Nephron progenitor cell (in vitro differentiated cells): ENCODE data around the gene DRGX.

Experiments
- DNase-seq: peaks from one replicate; pipeline ENCODE4 v3.0.0; 2021
- H3K27ac Mint-ChIP-seq: 2 replicates; pipeline ENCODE4 v1.8.0; 2021; ENCODE audit warnings: mild to moderate bottlenecking, moderate library complexity, mixed read lengths
- H3K27me3 Mint-ChIP-seq: 2 replicates; pipeline ENCODE4 v1.8.0; 2021; ENCODE audit warnings: mild to moderate bottlenecking, low read depth, mixed read lengths; ENCODE audit not compliant: poor library complexity
- H3K36me3 Mint-ChIP-seq: 2 replicates; pipeline ENCODE4 v1.8.0; 2021; ENCODE audit warnings: low read depth, mixed read lengths
- H3K4me1 Mint-ChIP-seq: 2 replicates; pipeline ENCODE4 v1.8.0; 2021; ENCODE audit warnings: mixed read lengths
- H3K4me3 Mint-ChIP-seq: 2 replicates; pipeline ENCODE4 v1.8.0; 2021; ENCODE audit warnings: mild to moderate bottlenecking, moderate library complexity, mixed read lengths
- H3K9me3 Mint-ChIP-seq: 2 replicates; pipeline ENCODE4 v1.8.0; 2021; ENCODE audit warnings: mild to moderate bottlenecking, moderate library complexity, mixed read lengths
- TF ChIP-seq, protein P1 (sequence below): fragments of 200-600 bp; sonication (generic); IDR thresholded peaks from 2 replicates; pipeline ENCODE4 v1.5.0; 2021; ENCODE audit warnings: antibody characterized with exemption

DRGX gene

DNA sequence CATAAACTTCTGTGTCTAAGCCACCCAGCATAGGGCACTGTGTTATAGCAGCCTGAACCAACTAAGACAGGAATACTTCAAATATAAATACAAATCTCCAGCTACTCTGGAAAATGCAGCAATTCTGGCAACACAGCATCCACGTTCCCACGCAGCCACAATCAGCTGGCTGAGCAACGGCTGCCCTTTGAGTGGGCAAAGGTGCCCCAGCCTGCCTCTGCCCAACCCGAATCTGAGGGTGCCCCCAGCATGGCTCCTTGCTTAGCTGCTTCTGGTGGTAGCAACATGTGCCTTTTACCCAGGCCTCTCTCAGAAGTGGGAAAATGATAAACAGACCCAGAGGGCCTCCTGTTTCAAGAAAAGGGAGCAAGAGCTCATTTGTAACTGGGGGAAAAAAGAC lies 12.0 kb downstream of the DRGX start:
- Mint-ChIP-seq H3K36me3 (no peaks in the 10 kb centered on the region), H3K9me3 (no peaks in the 10 kb centered on the region), H3K4me3 (no peak overlapping the region), H3K27ac (no peak overlapping the region), H3K27me3 (peaks cover 25% of the 10 kb centered on the region), H3K4me1 (no peaks in the 10 kb centered on the region)
- DNase-seq = no peak
- TF ChIP-seq, protein P1, sequence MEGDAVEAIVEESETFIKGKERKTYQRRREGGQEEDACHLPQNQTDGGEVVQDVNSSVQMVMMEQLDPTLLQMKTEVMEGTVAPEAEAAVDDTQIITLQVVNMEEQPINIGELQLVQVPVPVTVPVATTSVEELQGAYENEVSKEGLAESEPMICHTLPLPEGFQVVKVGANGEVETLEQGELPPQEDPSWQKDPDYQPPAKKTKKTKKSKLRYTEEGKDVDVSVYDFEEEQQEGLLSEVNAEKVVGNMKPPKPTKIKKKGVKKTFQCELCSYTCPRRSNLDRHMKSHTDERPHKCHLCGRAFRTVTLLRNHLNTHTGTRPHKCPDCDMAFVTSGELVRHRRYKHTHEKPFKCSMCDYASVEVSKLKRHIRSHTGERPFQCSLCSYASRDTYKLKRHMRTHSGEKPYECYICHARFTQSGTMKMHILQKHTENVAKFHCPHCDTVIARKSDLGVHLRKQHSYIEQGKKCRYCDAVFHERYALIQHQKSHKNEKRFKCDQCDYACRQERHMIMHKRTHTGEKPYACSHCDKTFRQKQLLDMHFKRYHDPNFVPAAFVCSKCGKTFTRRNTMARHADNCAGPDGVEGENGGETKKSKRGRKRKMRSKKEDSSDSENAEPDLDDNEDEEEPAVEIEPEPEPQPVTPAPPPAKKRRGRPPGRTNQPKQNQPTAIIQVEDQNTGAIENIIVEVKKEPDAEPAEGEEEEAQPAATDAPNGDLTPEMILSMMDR = no peak

DNA sequence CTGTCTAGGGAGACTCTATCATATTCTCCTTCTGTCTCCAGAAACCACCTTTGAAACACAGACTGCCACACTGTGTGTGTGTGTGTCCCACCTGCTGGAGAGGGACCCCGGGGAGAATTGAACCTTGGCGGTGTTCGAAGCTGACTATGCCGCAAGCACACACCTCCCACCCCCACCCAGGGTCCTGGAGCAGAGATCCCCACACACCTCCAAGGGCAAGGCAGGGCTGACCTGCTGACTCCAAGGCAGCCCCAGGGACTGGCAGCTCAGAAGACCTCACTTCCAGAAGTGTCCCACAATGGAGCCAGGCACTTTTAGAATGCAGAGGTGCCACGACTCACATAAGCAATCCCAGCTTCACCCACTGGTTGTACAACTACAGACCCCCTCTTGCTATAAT lies 13.1 kb downstream of the DRGX start:
- Mint-ChIP-seq H3K27me3 (peaks cover 15% of the 10 kb centered on the region), H3K4me1 (no peaks in the 10 kb centered on the region), H3K4me3 (no peak overlapping the region), H3K36me3 (no peaks in the 10 kb centered on the region), H3K27ac (no peak overlapping the region), H3K9me3 (no peaks in the 10 kb centered on the region)
- TF ChIP-seq, protein P1 = no peak
- no peak for DNase-seq

GRCh38 chr10:49382226-49382625 lies 13.7 kb downstream of the DRGX start:
- TF ChIP-seq, protein P1 = no peak
- no peaks in the 10 kb centered on the region for H3K9me3 Mint-ChIP-seq
- no peaks in the 10 kb centered on the region for H3K36me3 Mint-ChIP-seq
- DNase-seq = no peak
- no peak overlapping the region for H3K27ac Mint-ChIP-seq
- H3K27me3 Mint-ChIP-seq = peaks cover 20% of the 10 kb centered on the region
- H3K4me1 Mint-ChIP-seq = no peaks in the 10 kb centered on the region
- no peak overlapping the region for H3K4me3 Mint-ChIP-seq

GRCh38 chr10:49381111-49381900 lies 14.6 kb downstream of the DRGX start:
- Mint-ChIP-seq H3K27me3 (peaks cover 28% of the 10 kb centered on the region), H3K4me1 (no peaks in the 10 kb centered on the region), H3K4me3 (no peak overlapping the region), H3K27ac (no peak overlapping the region), H3K36me3 (no peaks in the 10 kb centered on the region), H3K9me3 (no peaks in the 10 kb centered on the region)
- TF ChIP-seq, protein P1 = no peak
- no peak for DNase-seq

GRCh38 chr10:49379596-49380410 lies 16.1 kb downstream of the DRGX start:
- TF ChIP-seq, protein P1 = peak; percentile 21
- H3K9me3 Mint-ChIP-seq = no peaks in the 10 kb centered on the region
- no peak for DNase-seq
- no peaks in the 10 kb centered on the region for H3K36me3 Mint-ChIP-seq
- no peak overlapping the region for H3K4me3 Mint-ChIP-seq
- H3K27me3 Mint-ChIP-seq = peaks cover 34% of the 10 kb centered on the region
- H3K27ac Mint-ChIP-seq = no peak overlapping the region
- no peaks in the 10 kb centered on the region for H3K4me1 Mint-ChIP-seq
